Inflammatory macrophage treated with lipopolysaccharide for 4 hours (primary cell): Measurements from ENCODE around the gene TBX15.
A peak's percentile ranks its signal among the peaks of the same experiment; 100 is the strongest.

Source experiments
- DNase-seq: peaks from one replicate; pipeline ENCODE4 v3.0.0-alpha.2; 2020

TBX15 gene

DNA sequence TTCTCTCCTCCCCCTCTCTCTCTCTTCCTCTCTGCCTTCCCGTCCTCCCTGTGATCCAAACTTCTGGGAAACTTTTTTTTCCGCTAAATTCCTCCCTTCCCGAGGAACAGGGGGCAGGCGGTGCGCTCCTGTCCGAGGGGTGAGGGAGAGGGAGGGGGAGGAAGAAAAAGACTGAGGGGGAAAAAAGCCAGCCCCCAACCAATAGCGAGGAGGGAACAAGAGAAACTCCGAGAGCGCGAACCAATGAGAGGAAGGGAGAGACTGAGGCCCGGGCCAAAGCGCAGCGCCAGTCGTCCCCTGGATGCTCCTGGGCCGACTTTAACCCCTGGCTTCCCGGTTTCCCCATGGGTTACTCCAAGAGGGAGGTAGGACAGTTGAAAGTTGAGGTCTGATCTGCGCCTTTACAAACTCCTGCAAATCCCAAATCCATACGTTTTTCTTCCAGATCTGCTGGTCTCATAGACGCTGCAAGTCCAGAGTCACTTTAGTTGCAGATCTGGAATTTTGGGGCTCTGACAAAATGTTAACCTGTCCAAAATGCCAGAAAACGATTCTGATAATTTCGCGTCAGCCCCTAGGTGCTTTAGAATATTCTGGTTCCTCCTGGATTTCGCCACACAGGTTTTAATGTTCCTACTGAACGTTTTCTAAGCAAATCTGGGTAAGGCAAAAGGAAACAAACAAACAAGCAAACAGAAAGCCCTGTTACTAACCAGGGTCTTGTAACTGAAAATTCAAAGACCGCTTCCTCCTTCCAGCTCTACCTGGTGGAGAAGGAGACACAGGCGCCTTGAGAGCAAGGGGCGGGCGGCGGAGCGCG is at the start of gene TBX15:
TSS of gene TBX15 (minus strand) at position 158 of the 820 bp plus-strand sequence. CDS start 548 bp downstream, outside the sequence.
- DNase-seq, result no peak

DNA sequence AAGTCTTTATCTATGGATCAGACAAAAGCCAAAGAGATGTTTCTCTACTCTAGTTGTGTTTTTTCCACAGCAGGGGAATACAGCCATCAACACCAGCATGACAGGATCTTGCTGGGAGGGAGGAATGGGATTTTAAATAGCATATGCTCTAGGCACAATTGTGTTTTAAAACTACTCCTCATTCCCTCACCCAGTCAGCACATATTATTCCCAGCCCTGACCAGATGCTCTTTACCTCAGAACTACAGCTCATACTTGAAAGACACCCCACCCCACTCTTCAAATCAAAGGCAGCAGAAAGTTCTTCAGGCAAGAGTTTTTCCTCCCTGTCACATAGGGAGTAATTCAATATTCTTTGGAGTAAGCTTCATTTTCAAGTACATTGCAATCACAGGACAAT is 46.2 kb upstream of the TBX15 start:
- DNase-seq, result no peak

DNA sequence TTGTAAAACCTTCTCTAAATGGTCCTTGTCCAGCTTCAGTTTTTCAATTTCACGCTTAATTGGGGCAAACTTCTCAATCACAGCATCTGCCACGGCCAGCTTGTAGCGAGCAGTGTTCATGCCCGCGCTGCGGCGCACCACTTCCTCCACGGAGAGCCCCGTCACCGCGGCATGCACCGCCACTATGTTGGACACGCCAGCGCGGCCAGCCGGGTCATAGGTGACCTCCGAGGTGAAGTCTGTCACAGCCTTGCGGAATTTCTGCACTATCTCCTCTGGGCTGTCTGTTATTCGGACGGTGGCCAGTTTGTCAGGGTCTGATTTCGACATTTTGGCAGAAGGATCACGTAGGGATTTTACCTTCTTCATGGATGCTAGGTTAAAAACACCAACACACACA is 44.8 kb upstream of the TBX15 start:
- DNase-seq, result no peak

DNA sequence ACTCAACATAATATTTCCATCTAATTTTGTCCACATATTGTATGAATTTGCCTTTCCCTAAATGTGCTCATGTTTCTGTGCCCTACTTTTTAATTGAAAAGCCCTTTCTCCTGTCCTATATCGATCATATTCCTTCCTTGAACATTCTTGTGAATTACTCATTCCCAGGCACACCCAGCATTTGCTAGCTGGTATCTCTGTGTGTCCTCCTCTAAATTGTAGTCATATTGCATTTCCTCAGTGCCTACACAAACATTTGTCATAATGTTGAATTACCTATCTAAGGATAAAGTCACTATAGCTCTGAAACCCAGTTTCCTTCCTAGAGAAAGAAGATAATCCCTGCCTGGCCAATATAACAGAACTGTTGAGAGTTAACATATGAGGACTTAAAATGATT is 39.6 kb upstream of the TBX15 start:
- no peak for DNase-seq

DNA sequence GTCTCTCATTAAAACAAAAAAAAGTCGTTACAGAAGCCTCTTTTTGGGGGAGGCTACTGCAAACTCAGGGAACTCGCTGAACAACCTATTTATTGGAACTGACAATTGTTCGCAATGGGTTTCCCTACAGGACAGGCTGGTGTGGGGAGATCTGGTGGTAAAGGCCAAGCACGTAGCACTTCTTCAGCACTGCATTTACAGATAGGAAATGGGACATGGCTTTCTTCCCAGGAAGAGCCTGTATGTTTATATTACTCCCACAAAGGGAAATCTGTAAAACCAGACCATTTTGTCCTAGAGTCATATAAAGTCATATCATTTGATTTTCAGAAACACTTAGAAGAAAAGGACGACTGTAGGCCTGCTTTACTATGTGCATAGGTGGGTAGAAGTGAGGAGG is 38.8 kb upstream of the TBX15 start:
- no peak for DNase-seq

DNA sequence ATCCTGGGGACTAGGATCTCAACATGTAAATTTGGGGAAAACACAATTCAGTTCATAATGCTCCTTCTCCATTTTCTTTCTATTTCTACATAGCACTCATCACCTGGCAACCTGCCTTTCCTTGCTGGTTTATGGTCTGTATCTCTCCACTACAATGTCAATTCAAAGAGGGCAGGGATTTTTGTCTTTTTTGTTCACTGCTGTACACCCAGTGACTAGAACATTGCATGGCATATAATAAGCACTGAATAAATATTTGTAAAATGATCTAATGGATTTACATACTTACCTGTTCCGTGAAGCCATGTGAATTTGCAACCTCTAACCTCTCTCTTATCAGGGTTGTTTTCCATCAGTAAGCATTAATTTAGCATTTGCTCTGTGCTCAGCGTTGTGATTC is 27.4 kb upstream of the TBX15 start:
- DNase-seq, result no peak

DNA sequence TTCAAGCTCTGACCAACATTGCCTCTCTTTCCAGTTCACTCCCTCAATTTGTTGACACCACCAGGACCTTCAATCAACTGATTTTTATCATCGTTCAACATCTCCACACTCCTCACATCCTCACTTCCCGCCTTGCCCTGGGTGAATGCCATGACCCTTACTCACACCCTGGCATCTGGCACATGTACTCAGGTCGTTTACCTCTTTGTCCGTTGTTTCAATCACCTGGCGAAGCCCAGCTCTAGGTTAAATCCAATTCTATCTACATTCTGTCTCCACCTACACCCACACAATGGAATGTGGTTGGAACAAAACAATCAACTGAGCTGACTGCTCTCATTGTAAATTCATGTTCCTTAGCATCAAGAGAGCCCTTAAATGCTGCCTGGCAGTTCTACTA is 24.2 kb upstream of the TBX15 start:
- no peak for DNase-seq

DNA sequence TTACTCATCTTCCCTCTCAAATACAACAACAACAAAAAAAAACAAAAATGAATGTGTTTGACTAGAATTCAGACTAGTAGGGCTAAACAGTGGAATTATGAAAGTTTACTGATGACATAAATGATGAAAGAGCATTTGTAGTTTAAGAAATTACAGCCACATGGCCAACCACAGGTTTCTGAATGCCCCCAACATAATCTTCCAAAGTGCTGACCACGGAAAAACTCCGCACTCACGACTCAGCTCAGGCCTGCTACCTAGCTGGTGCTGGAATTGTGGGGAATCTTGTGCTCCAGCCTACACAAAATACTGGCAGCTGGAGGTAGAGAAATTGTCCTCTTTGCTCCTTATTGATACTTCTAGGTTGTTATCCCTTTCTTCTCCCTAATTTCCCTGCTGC is 23.6 kb upstream of the TBX15 start:
- no peak for DNase-seq

DNA sequence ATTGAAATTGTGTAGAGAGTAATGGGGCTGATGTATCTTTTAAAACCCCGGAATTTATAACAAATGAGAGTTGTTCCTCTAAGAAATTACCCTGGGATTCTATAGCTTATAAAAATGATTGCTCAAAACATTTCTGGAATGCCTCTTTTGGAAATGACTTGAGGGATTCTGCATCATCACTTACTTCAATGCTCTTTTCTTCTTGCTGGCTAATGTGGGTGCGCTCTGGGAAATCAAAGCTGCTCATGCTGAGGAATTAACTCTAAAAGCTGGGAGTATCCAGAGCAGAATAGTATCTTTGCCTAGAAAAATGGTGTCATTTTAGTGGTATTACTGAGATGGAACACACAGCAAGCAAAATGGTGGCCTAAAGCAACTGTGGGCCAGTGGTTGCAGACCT is 23.0 kb upstream of the TBX15 start:
- DNase-seq, result no peak

DNA sequence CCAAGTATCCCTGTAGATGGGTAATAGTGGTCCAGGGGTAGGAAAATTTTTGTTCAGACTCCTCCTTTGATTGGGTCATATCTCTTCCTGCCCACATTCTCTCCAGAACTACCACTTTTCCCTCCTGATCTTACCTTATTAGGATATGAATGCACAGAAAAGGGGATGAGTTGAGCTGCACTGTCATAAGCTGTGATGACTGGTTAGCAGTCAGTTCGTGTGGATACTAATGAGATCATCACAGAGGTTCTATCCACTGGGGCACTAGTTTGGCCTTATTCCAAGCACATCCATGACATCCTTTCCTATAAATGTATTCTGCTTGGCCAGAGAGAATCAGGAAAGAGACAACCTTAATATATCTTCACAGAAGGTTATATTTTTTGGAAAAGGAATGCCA is 22.1 kb upstream of the TBX15 start:
- no peak for DNase-seq

DNA sequence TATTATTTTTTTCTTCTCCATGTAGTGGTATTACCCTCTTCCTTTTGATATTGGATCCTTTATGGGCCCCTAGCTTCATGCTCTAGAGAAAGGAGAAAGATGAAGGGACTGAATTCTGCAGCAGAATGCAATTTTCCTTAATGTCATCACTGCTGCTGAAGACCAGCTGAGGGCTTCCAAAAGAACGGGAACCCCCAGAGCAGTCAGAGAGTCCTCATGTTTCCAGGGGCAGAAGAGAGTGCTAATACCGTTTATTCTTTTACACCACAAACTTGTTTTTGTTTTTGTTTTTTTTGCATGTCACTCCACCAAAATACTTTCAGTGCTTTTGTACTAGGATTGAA is 21.1 kb upstream of the TBX15 start:
- DNase-seq, result no peak

DNA sequence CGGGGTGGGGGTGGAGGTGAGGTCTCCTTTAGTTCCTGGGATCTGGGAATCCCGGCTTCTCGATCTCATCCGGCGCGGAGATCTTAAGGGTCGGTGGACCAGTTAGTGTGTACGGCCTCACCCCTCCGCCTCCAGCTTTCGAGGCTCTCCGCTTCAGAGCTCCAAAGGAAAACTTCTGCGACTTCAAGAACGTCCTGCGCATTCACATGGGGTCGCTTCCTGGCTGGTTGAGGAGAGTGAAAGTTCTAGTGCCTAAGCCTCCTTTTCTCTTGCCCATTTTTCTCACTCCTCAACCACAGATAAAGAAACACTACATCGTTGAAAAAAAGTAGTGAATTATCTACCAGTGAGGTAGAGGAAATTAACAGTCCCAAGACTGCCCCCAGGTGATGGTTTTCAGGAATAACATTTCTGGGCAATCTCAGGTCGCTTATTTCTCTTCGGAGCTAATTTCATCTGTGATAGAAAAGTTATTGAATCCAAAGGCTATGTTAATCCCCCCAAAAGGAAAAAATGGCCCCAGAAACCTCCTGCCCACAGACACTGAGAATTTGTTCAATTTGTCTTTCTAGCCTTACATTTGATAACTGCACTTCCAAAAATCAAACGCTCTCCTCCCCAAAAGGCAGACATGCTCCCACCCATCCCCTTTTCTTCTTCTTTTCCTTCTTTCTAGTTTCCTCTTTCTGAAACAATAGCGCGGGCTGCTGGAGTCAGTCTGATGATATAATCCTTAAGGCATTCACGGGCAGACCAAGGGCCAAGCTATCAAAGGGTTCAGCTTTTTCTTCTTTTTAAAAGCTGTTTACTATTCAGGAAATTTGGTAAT is 20.6 kb upstream of the TBX15 start:
- DNase-seq, result peak; percentile 36

DNA sequence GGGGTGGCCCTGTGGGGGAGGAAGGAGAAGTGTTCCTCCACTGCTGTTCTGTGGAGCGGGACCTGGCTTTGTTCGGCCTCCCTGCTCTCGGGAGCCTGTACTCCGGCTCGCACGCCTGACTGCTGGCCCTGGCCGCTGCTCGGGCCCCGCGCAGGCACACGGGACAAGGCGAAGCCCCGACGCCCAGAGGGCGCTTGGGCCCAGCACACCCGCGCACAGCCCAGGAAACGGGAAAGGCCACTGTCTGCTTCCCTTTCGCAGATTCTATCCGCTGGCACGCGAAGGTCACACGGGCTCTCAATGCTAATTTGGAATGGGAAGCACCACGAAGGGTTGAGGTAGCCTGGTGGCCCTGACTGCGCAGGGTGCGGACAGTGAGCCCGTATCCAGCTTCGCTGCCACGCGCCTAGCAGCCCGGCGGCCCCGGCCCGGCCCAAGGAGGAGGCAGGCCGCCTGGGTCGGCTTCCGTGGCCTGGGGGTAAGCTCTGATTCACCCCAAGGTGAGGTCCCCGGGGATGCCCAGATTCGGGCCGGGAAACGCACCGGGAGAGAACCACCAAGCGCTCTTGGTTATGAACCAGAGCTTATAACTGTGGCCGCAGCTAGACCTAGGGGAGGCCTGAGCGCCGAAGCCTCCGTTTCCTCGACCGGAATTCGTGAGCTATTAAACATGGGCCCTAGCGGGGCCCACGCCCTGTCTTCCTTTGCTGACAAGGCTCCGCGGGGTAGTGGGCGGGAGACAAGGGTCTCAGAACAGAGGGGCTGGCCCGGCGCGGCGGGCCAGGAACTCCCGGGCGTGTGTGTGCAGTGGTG is 19.7 kb upstream of the TBX15 start:
- no peak for DNase-seq

DNA sequence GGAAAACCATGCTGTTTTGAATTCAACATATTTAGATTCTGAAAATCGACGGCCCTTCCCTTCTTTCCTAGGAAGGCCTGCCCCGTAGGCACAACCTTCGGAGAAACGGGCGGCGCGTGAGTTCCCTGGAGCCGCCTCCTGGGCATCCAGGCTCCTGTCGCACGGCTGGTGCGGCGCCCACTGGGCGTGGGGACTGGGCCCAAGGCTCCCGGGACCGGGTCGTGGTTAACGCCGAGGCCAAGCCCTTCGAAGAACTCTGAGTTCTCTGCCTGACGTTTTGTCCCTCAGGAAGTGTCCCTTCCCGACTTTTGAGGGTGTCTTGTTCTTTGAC is 19.2 kb upstream of the TBX15 start:
- no peak for DNase-seq

DNA sequence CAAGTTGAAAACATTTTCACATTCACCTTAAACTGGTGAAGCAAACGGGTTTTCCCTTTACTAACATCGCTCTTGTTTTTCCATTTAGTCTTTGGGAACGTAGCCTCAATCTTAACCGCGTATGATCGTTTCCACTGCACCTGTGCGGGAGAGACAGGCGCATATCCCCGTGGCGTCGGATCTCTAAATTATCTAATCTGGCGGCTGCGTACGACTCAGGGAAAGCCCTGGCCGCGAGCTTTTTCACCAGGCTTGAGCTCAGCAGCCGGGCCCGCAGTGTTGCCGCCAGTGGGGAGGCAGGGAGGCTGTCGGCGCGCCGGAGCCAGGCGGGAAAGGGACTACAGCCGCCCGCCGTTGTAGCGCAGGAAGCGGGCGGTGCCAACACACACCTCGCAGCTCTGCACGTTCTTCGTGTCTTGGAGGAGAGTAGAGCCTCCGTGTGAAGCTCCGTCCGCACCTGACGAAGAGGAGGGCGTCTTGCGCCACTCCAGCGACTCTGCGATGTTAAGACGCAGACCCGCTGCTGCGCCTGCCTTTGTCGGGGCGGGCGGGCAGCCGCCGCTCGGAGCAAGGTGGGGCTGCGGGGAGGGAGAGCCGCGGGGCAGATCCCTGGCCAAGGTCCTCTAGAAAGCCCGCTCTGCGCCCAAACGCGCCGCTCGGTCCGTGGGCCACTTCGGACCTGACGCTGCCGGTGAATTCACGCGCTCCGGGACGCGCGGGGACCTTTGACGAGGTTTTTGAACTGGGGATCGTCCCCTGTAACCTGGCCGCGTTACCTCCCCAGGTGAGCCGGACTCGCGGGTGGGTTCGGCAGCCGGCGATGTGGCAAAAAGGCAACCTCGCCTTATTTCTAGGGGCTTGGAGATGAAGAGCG is 18.5 kb upstream of the TBX15 start:
- DNase-seq, result no peak

DNA sequence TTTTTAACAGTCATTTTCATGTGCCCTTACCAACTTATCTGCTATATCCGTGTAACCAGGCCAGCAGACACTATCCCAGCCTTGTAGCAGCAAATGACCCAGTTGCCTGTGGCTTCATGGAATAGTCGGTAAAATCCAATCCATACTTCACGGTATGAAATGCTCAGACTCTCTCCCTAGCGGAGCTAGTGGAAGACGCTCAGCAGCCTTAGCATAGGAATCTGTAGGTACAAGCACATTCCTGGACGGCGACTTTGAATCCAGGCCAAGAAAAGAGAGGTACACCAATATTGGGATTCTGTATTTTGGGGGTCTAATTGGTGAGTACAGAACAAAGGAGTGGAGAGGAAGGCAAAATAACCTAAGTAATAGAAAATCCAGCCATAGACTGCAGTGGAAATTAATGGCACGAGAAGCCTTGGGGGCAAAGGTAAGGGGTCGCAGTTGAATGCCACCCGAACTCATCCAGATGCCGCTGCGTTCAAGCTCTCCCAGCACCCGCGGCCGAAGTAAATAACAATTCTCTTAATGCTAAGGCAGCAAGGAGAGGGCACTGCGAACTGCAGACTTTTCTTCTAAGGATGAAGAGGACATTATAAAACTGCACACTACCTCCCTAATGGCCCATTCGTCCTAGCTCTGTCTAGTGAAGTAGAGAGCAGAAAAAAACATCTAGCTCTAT is 17.7 kb upstream of the TBX15 start:
- DNase-seq, result no peak

DNA sequence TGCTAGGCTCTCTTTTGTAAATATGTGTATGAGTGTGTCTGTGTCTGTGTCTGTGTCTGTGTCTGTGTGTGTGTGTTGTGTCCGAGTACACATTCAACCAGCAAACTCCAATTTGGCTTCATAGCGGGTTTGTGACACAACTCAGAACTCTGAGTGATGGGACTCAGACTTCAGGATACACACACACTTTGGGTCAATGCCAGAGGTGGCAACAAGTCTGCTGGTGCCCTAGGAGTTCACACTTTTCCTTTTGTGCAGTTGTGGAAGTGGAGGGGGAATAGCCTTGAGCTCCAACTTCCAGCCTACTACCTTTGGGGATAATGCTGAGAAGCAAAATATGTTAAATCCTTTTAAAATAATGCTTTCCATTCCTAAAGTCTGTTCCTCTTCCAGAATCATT is 16.6 kb upstream of the TBX15 start:
- no peak for DNase-seq

DNA sequence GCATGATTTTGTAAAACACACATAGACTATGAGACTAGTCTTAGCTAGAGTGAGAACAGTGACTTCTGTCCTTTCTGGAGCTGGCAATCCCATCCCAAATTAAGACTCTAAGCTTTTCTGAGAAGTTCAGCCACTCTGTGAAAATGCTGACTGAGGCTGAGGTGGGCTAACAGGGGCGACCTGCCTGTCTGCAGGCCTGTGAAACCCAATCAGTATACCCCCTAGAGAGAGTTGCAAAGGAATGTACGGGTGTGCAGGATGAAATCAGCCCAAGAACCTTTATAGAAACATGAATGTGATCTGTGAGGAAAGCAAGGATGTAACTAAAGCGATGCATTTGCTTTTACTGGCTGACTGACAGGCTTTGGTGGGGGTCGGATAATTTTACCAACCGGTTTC is 16.0 kb upstream of the TBX15 start:
- no peak for DNase-seq

DNA sequence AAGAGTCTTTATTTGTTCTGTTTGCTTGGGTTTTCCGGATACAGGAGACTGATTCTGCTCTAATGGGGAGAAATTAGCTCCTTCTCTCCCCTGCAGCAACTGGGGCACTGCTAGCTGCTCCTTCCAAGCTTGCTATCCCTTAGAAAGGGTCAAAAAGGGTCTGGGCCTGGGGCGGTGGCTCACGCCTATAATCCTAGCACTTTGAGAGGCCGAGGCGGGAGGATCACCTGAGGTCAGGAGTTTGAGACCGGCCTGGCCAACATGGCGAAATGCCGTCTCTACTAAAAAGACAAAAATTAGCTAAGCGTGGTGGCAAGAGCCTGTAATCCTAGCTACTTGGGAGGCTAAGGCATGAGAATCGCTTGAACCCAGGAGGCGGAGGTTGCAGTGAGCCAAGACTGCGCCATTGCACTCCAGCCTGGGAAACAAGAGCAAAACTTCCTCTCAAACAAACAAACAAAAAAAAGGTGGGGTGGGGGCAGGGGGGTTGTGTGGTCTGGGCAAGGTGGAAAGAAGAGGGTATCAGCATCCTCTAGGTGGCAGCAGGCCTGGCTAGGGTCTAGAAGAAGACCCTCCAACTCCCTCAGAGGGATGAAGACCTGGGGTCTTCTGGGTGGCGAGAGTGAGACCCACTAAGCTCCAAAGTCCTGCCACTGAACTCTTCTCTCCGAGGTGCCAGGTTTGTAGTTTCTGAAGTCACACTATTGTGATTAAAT is 15.4 kb upstream of the TBX15 start:
- DNase-seq, result no peak

DNA sequence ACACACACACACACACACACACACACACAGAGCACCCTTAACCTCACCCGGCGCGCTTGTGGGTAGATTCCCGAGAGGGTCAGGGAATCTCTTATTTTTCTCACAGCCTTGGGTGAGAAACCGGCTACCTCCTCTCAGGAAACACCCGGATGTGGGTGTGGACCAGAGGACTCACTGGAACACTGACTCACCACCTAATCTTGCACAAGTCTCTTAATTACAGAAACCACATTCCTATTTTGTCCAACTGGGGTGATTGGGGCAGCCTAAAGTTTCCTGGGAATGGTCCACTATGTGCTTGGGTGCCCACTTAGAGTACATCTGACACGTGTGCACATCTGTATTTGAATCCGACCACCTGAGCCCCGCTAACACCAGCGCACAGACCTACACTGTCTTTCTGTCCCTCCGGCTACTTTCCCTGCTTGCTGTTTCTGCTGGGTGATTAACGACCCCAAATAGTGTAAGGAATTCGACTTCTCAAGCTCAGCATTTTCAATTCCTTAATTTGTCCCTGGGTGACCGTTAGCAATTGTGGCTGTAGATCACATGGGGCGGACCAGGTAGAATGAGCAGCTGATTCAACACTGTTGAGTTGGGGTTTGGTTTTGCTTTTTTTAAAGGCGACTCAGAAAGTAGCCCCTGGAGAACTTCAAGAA is 14.0 kb upstream of the TBX15 start:
- DNase-seq, result peak; percentile 47
